ENCODE results near the gene MRPL36.
A peak's percentile ranks its signal among the peaks of the same experiment; 100 is the strongest.
"Not testable (repeated sequence)": the region's sequence is repeated elsewhere in the genome, so short reads cannot be mapped to it uniquely, and the experiment has no call there.

The MRPL36 gene

GRCh38 chr5:1799602-1800471 lies at the start of gene MRPL36:
Gene MRPL36, minus strand, starts transcription at chr5:1799837. Its CDS starts 902 bp downstream, at chr5:1798935.
- peak; percentile 88 for DNase-seq (ENCODE audit: low read depth)
- H3K4me3 ChIP-seq (ENCODE audit: low read length), result peak within 1 kb of the TSS; percentile 85
- no peak for TF ChIP-seq CTCF (conservative IDR thresholded peaks at IDR 0.05; ENCODE audit: low read length)

GRCh38 chr5:1847611-1848010 lies 48.0 kb upstream of the MRPL36 start:
- TF ChIP-seq CTCF (conservative IDR thresholded peaks at IDR 0.05; ENCODE audit: low read length), result no peak
- no peak overlapping the region for H3K4me3 ChIP-seq (ENCODE audit: low read length)
- no peak for DNase-seq (ENCODE audit: low read depth)

- no peak for DNase-seq (ENCODE audit: low read depth)
These were observed 47.4 kb upstream of the MRPL36 start for GRCh38 chr5:1847056-1847455.

GRCh38 chr5:1846583-1846982 lies 46.9 kb upstream of the MRPL36 start:
- no peak for DNase-seq (ENCODE audit: low read depth)
- no peak for TF ChIP-seq CTCF (conservative IDR thresholded peaks at IDR 0.05; ENCODE audit: low read length)
- no peak overlapping the region for H3K4me3 ChIP-seq (ENCODE audit: low read length)

More at GRCh38 chr5:1847056-1847455, 47.4 kb upstream of the MRPL36 start:
- no peak overlapping the region for H3K4me3 ChIP-seq (ENCODE audit: low read length)
- no peak for TF ChIP-seq CTCF (conservative IDR thresholded peaks at IDR 0.05; ENCODE audit: low read length)

- TF ChIP-seq CTCF (conservative IDR thresholded peaks at IDR 0.05; ENCODE audit: low read length), result no peak
- no peak overlapping the region for H3K4me3 ChIP-seq (ENCODE audit: low read length)
- DNase-seq (ENCODE audit: low read depth), result no peak
These were observed 46.1 kb upstream of the MRPL36 start for GRCh38 chr5:1845696-1846095.

- H3K4me3 ChIP-seq (ENCODE audit: low read length), result no peak overlapping the region
- TF ChIP-seq CTCF (conservative IDR thresholded peaks at IDR 0.05; ENCODE audit: low read length), result no peak
- DNase-seq (ENCODE audit: low read depth), result no peak
These were observed 45.2 kb upstream of the MRPL36 start for GRCh38 chr5:1844708-1845436.

- not testable (repeated sequence) for H3K4me3 ChIP-seq (ENCODE audit: low read length); DNase-seq (ENCODE audit: low read depth)
These were observed 44.1 kb upstream of the MRPL36 start for GRCh38 chr5:1843761-1844160.
